Endothelial cell of umbilical vein (primary cell): ENCODE measurements around the gene NDUFS4. TPM values are rescaled to one million over a fixed set of nuclear protein-coding genes. Genes with fewer than 3 reads are reported as not detected.

Experiments used
- BruUV-seq: library from RNA; stranded (reverse); fragments of 400-500 nt; replicated peaks from 2 replicates; lab custom pipeline; 2021; lab: Mats Ljungman, UMichigan
- CTCF ChIA-PET: fragments of 300-600, 350-600 bp; sonication (Branson Sonifier 250); formaldehyde crosslinking; loops from one replicate; lab custom pipeline; 2021; ENCODE audit warnings: antibody characterized with exemption, inconsistent platforms; lab: Charles Lee
- POLR2A ChIA-PET: fragments of 300-600, 350-600 bp; sonication (Branson Sonifier 250); formaldehyde crosslinking; loops from one replicate; lab custom pipeline; 2021; ENCODE audit warnings: antibody characterized with exemption, inconsistent platforms; lab: Charles Lee
- DNase-seq: peaks from one replicate; pipeline ENCODE4 v3.0.0-alpha.2; 2011; ENCODE audit warnings: low read depth, low spot score
- FAIRE-seq: peaks from 2 replicates; lab custom pipeline; 2011; peaks lifted over from hg19 to GRCh38; lab: Jason Lieb, UNC
- H2AFZ ChIP-seq: 2 replicates; pipeline ENCODE4 v1.6.0; 2012; ENCODE audit warnings: low read depth, low read length, control low read depth, inconsistent platforms
- H3K27ac ChIP-seq: 2 replicates; pipeline ENCODE4 v1.5.1; 2011; ENCODE audit warnings: low read depth, mild to moderate bottlenecking, control low read depth, low read length, moderate library complexity; ENCODE audit not compliant: insufficient read depth
- H3K27me3 ChIP-seq, 2 experiments: 2 replicates each; pipeline versions ENCODE4 v1.6.0 to v1.6.1; 2011; ENCODE audit warnings: low read length in 2 of 2, mixed read lengths in 1 of 2; ENCODE audit not compliant: control insufficient read depth in 2 of 2, insufficient read depth in 2 of 2
- H3K36me3 ChIP-seq, 2 experiments: 2 replicates in 1 of 2; 3 replicates in 1 of 2; pipeline ENCODE4 v1.5.1; 2011; ENCODE audit warnings: low read length in 2 of 2, mild to moderate bottlenecking in 1 of 2, moderate library complexity in 1 of 2; ENCODE audit not compliant: control insufficient read depth in 2 of 2, insufficient read depth in 2 of 2; ENCODE audit errors: extremely low read depth in 1 of 2
- H3K4me1 ChIP-seq: 3 replicates; pipeline ENCODE4 v1.5.1; 2011; ENCODE audit warnings: mild to moderate bottlenecking, low read length; ENCODE audit not compliant: control insufficient read depth, insufficient read depth; ENCODE audit errors: extremely low read depth
- H3K4me2 ChIP-seq: 2 replicates; pipeline ENCODE4 v1.6.1; 2011; ENCODE audit warnings: low read length, control low read depth, mixed read lengths; ENCODE audit not compliant: insufficient read depth
- H3K4me3 ChIP-seq, 3 experiments: fragments of 200-600 bp in 1 of 3; sonication (generic), shearing (Covaris generic) in 1 of 3; replicated peaks in 1 of 3; 2 replicates each; pipeline ENCODE4 v1.5.1; 2011 to 2016; ENCODE audit warnings: control low read depth in 3 of 3, low read length in 3 of 3, mild to moderate bottlenecking in 2 of 3, inconsistent platforms in 1 of 3, low read depth in 1 of 3, moderate library complexity in 1 of 3; ENCODE audit not compliant: insufficient read depth in 1 of 3
- H3K79me2 ChIP-seq: 2 replicates; pipeline ENCODE4 v1.6.0; 2012; ENCODE audit warnings: low read length, inconsistent platforms; ENCODE audit not compliant: control insufficient read depth, insufficient read depth
- H3K9ac ChIP-seq: replicated peaks from 2 replicates; pipeline ENCODE3; 2011; ENCODE audit warnings: low read length, control low read depth; ENCODE audit not compliant: insufficient read depth; ENCODE audit errors: extremely low read depth
- H3K9me1 ChIP-seq: replicated peaks from 3 replicates; pipeline ENCODE4 v1.6.0; 2011; ENCODE audit warnings: mild to moderate bottlenecking, low read length; ENCODE audit not compliant: control insufficient read depth, insufficient read depth; ENCODE audit errors: extremely low read depth
- H3K9me3 ChIP-seq: replicated peaks from 2 replicates; pipeline ENCODE4 v1.5.1; 2012; ENCODE audit warnings: low read length, inconsistent platforms; ENCODE audit not compliant: control insufficient read depth, insufficient read depth
- H4K20me1 ChIP-seq: replicated peaks from 2 replicates; pipeline ENCODE3; 2011; ENCODE audit warnings: mild to moderate bottlenecking, low read length; ENCODE audit not compliant: control insufficient read depth, insufficient read depth; ENCODE audit errors: extremely low read depth
- CTCF ChIP-seq, 2 donors: IDR thresholded peaks; 1 replicate in 1 of 2; 2 replicates in 1 of 2; pipeline ENCODE4 v1.5.1; 2011; ENCODE audit warnings: low read length in 2 of 2, mild to moderate bottlenecking in 2 of 2, moderate library complexity in 2 of 2, control low read depth in 1 of 2, inconsistent platforms in 1 of 2, low read depth in 1 of 2; ENCODE audit not compliant: insufficient read depth in 1 of 2; ENCODE audit errors: extremely low read depth in 1 of 2
- EZH2 ChIP-seq: IDR thresholded peaks from 2 replicates; pipeline ENCODE4 v1.6.1; 2012; ENCODE audit warnings: borderline replicate concordance, low read depth, mild to moderate bottlenecking, moderate library complexity, low read length, inconsistent platforms; ENCODE audit not compliant: severe bottlenecking
- FOS ChIP-seq: IDR thresholded peaks from 2 replicates; pipeline ENCODE4 v1.6.1; 2011; ENCODE audit warnings: mild to moderate bottlenecking, low read length, moderate library complexity, borderline replicate concordance; ENCODE audit not compliant: insufficient read depth
- GATA2 ChIP-seq: IDR thresholded peaks from 2 replicates; pipeline ENCODE4 v1.7.0; 2011; ENCODE audit warnings: low read depth, mild to moderate bottlenecking, moderate library complexity, mixed read lengths, low read length; ENCODE audit not compliant: insufficient read length, insufficient read depth
- JUN ChIP-seq: IDR thresholded peaks from 2 replicates; pipeline ENCODE4 v1.6.1; 2011; ENCODE audit warnings: borderline replicate concordance, low read depth; ENCODE audit not compliant: insufficient read length, insufficient read depth
- POLR2A ChIP-seq: IDR thresholded peaks from 2 replicates; pipeline ENCODE4 v1.6.1; 2012; ENCODE audit warnings: low read depth, mild to moderate bottlenecking, control low read depth, low read length
- POLR2AphosphoS5 ChIP-seq: IDR thresholded peaks from 2 replicates; pipeline ENCODE4 v1.6.1; 2012; ENCODE audit warnings: low read depth, mild to moderate bottlenecking, control low read depth, low read length, moderate library complexity; ENCODE audit not compliant: insufficient read depth
- dilution Hi-C: fragments of 300-500 bp; cut with MboI; formaldehyde crosslinking; loops from one replicate; pipeline ENCODE4 v1.15.0; 2019; ENCODE audit warnings: low sequenced_read_pairs; ENCODE audit not compliant: extremely low pct_ligation_motif_present
- intact Hi-C: fragments of 100-400 bp; cut with micrococcal nuclease; formaldehyde crosslinking; loops from one replicate; pipeline ENCODE4 v1.10.0; 2022
- polyA plus RNA-seq, 4 experiments: library from polyadenylated mRNA; depleted of rRNA in 3 of 4; stranded (reverse) in 3 of 4; unstranded in 1 of 4; fragments of >200 nt; gene quantifications; 2 replicates each; pipeline versions ENCODE4 v1.2.1 to v1.2.3, GENCODE V29; 2011 to 2012; ENCODE audit warnings: missing spikeins in 1 of 4
- total RNA-seq: library from RNA; stranded (reverse); gene quantifications from 2 replicates; pipeline ENCODE4 v1.2.3, GENCODE V29; 2021
- TF ChIP-seq, protein P1 (sequence below): IDR thresholded peaks from 2 replicates; pipeline ENCODE4 v1.6.1; 2011; ENCODE audit not compliant: insufficient read depth, insufficient read length

Gene NDUFS4
- total and polyA plus RNA-seq, 2 donors (not counting 3 experiments of a cell fraction or from before 2014, with no cell fraction given) = 70.4 to 76.2 TPM

DNA sequence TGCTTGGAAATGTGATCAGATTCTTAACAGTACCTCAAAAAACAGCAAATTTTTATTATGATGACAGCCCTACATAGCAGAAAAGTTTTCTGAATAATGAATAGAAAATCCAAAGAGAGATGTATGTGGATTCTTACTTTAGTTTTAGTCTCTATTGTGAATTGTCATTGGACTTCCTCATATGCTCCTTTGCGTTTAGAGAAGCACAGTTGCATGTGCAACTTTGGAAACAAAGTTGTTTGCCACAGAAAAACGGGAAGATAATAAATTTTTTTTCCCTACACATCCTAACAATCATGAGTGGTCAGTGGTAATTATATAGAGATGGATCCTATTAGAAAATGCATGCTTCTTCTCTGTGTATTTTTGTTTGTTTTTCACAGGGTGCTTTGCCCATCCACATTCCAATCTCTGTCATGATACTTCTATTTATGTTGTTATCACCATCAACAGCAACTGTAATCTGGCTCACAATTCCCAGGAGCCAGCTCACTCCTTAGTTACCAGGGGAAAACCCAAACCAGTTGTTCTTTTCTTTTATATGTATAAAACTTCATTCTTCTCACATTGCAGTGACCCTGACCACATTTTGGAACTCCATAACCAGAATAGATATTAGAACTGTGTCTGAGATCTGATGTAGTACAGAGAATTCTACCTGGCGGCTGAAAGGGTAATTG lies 118.7 kb downstream of the NDUFS4 start:
- H3K79me2 ChIP-seq = no peaks in the 10 kb centered on the region
- H3K9me3 ChIP-seq = no peaks in the 10 kb centered on the region
- ChIA-PET CTCF (no interaction called here), POLR2A (no interaction called here)
- no peaks in the 10 kb centered on the region for H3K9me1 ChIP-seq
- H3K4me2 ChIP-seq = no peak overlapping the region
- no peaks in the 10 kb centered on the region for H4K20me1 ChIP-seq
- H3K27ac ChIP-seq = no peak overlapping the region
- intact Hi-C loops (no loop called here), dilution Hi-C loops (no loop called here)
- H3K27me3 ChIP-seq = no peaks in the 10 kb centered on the region
- BruUV-seq = no TSS peak
- H2AFZ ChIP-seq = no peak overlapping the region
- no peak for FAIRE-seq
- no peaks in the 10 kb centered on the region for H3K36me3 ChIP-seq
- no peak for TF ChIP-seq FOS
- no peak for TF ChIP-seq JUN
- TF ChIP-seq POLR2A = no peak
- no peak for TF ChIP-seq POLR2AphosphoS5
- no peak for TF ChIP-seq EZH2
- TF ChIP-seq GATA2 = no peak
- no peak for TF ChIP-seq CTCF (IDR thresholded peaks at IDR 0.05; ENCODE audit: extremely low read depth in 1 of 2, insufficient read depth in 1 of 2, low read depth in 1 of 2, low read length in 2 of 2)
- TF ChIP-seq, protein P1, sequence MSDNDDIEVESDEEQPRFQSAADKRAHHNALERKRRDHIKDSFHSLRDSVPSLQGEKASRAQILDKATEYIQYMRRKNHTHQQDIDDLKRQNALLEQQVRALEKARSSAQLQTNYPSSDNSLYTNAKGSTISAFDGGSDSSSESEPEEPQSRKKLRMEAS = no peak
- no peaks in the 10 kb centered on the region for H3K4me1 ChIP-seq
- no peak overlapping the region for H3K9ac ChIP-seq
- DNase-seq = no peak
- no peak overlapping the region for H3K4me3 ChIP-seq
